Adrenal gland (tissue), 12 donors: Measurements from ENCODE around the gene AHDC1. TPM values are rescaled to one million over a fixed set of nuclear protein-coding genes. Genes with fewer than 3 reads are reported as not detected.
"Not testable (repeated sequence)": the region's sequence is repeated elsewhere in the genome, so short reads cannot be mapped to it uniquely, and the experiment has no call there.

Experiments
- DNase-seq, 7 donors: peaks; one replicate each; pipeline ENCODE4 v3.0.0-alpha.2; 2019 to 2020
- H3K27ac ChIP-seq, 5 donors: fragments of 200-600 bp; sonication (generic) in 4 of 5; 1 replicate in 3 of 5; 2 replicates in 2 of 5; pipeline versions ENCODE4 v1.5.1 to v1.8.0; 2016 to 2020; ENCODE audit warnings: mild to moderate bottlenecking in 1 of 5
- H3K27me3 ChIP-seq: fragments of 200-600 bp; 2 replicates; pipeline ENCODE4 v1.8.0; 2021
- H3K36me3 ChIP-seq, 2 donors: fragments of 200-600 bp; replicated peaks in 1 of 2; 1 replicate in 1 of 2; 2 replicates in 1 of 2; pipeline versions ENCODE4 v1.5.1 to v1.8.0; 2018 to 2022
- H3K4me1 ChIP-seq, 2 donors: fragments of 200-600 bp; replicated peaks in 1 of 2; 1 replicate in 1 of 2; 2 replicates in 1 of 2; pipeline versions ENCODE4 v1.5.1 to v1.8.0; 2018 to 2021
- H3K4me3 ChIP-seq, 4 donors: fragments of 200-600 bp; sonication (generic) in 3 of 4; one replicate each; pipeline ENCODE4 v1.5.1; 2016 to 2018
- H3K9me3 ChIP-seq, 3 donors: fragments of 200-600 bp; sonication (generic) in 1 of 3; replicated peaks in 1 of 3; 1 replicate in 2 of 3; 2 replicates in 1 of 3; pipeline versions ENCODE4 v1.5.1 to v1.8.0; 2016 to 2021
- POLR2A ChIP-seq, 2 donors: fragments of 450-650 bp; IDR thresholded peaks; one replicate each; pipeline ENCODE4 v1.6.1; 2017; ENCODE audit warnings: antibody characterized with exemption in 2 of 2, mild to moderate bottlenecking in 2 of 2, moderate library complexity in 1 of 2
- WGBS, 4 donors: extraction: QIAGEN DNeasy Blood & Tissue Kit in 2 of 4; methylation state at CpG; one replicate each; pipeline versions ENCODE4 v1.1.5 to v1.1.7; 2013 to 2017; 5-methylcytosine and 5-hydroxymethylcytosine counted together
- intact Hi-C, 2 donors: fragments of 100-400 bp; cut with DNase I; formaldehyde crosslinking; loops; one replicate each; pipeline versions ENCODE4 v1.14.1 to v1.15.0; 2022 to 2023
- polyA plus RNA-seq, 3 donors: library from polyadenylated mRNA; stranded (reverse); fragments of 200-250 nt in 2 of 3; fragments of 350-450 nt in 1 of 3; fragmentation: Illumina TruSeq in 1 of 3; extraction: RNeasy Lipid Tissue Mini Kit (QIAGEN cat#74804) in 1 of 3; gene quantifications; one replicate each; pipeline ENCODE4 v1.2.3, GENCODE V29; 2013 to 2014
- total RNA-seq, 9 donors: library from RNA; depleted of rRNA in 4 of 9; stranded (reverse); fragments of >200 nt in 4 of 9; fragments of 120-200 nt in 1 of 9; fragmentation: NEBNext Ultra II Directional in 1 of 9; extraction: Animal tissue kit (Norgen Biotek cat#: 25700) in 1 of 9; gene quantifications; one replicate each; pipeline versions ENCODE4 v1.1.0 to v1.2.4, GENCODE V29; 2013 to 2023
- TF ChIP-seq, protein P1 (sequence below), 6 experiments: fragments of 450-650 bp in 4 of 6; fragments of 200-600 bp in 2 of 6; sonication (generic) in 1 of 6; IDR thresholded peaks; 1 replicate in 5 of 6; 2 replicates in 1 of 6; pipeline versions ENCODE4 v1.5.1 to v1.8.0; 2016 to 2021; ENCODE audit warnings: antibody characterized with exemption in 6 of 6, mild to moderate bottlenecking in 2 of 6, moderate library complexity in 1 of 6
- donor health status: healthy with polysubstance abuse.
- donor health status: Bipolar disorder and iron deficiency.
- donor health status: DM: yes; HTN: yes; CAD: no.
- donor health status: DM: no; HTN: no; CAD: no.
- donor health status: DM: no; HTN: no; CAD: no.
- donor health status: DM: yes; HTN: yes; CAD: no.

Gene AHDC1
- total and polyA plus RNA-seq, 12 donors = 10.4 to 111 (median 61.3) TPM

DNA sequence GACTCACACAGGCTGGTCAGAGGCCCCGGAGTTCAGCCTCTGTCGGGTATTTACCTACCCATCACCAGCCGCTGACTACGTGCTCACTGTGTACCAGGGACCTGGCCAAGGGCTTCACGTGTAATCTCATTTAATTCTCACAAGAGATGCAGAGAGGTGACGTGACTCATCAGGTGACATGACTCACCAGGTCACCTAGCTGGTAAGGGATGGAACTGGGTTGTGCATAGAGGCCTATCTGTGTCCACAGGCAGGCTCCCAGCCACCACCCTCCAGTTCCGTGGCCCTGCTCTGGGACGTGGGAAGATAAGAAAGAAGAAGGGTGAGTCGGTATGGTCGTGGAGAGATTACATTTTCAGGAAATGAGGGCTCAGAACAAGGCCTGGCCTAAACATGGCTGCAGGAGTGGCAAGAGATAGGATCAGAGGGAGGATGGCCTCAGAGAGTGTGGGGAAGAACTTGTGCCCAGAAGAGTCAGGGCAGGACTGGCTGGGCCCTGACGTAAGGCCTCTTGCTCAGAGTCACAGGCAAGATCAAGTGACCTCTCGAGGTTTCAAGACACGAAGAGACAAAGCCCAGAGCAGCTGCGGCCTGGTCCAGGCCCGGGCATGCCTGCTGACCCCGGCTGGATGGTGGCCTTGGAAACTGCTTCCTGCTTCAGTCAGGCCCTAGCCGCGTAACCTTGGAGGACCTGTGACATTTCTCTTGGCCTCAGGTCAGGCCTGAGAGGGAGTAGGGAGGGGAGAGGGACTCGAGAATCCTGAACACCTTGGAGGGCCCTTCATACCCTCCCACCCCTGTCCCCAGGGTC lies 61.3 kb downstream of the AHDC1 start:
- H3K9me3 ChIP-seq = no peaks in the 10 kb centered on the region
- no peaks in the 10 kb centered on the region for H3K27me3 ChIP-seq
- DNase-seq = peak; percentile 72 to 90 (median 85)
- intact Hi-C loops = no loop called here
- H3K27ac ChIP-seq = peak overlapping the region; percentile 80 to 98 (median 92)
- peaks cover 60 to 83% of the 10 kb centered on the region in 2 donors for H3K4me1 ChIP-seq
- H3K4me3 ChIP-seq = no peak overlapping the region
- TF ChIP-seq POLR2A (IDR thresholded peaks at IDR 0.05) = peak in 1 of 2 donors; percentile 66
- TF ChIP-seq, protein P1, sequence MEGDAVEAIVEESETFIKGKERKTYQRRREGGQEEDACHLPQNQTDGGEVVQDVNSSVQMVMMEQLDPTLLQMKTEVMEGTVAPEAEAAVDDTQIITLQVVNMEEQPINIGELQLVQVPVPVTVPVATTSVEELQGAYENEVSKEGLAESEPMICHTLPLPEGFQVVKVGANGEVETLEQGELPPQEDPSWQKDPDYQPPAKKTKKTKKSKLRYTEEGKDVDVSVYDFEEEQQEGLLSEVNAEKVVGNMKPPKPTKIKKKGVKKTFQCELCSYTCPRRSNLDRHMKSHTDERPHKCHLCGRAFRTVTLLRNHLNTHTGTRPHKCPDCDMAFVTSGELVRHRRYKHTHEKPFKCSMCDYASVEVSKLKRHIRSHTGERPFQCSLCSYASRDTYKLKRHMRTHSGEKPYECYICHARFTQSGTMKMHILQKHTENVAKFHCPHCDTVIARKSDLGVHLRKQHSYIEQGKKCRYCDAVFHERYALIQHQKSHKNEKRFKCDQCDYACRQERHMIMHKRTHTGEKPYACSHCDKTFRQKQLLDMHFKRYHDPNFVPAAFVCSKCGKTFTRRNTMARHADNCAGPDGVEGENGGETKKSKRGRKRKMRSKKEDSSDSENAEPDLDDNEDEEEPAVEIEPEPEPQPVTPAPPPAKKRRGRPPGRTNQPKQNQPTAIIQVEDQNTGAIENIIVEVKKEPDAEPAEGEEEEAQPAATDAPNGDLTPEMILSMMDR (IDR thresholded peaks at IDR 0.05) = no peak
- H3K36me3 ChIP-seq = peaks cover 0 to 8% of the 10 kb centered on the region in 2 donors
- 26 to 34% (median 29%) methylated on average over 12 to 19 of the region's 19 CpGs for WGBS, 4 donors

DNA sequence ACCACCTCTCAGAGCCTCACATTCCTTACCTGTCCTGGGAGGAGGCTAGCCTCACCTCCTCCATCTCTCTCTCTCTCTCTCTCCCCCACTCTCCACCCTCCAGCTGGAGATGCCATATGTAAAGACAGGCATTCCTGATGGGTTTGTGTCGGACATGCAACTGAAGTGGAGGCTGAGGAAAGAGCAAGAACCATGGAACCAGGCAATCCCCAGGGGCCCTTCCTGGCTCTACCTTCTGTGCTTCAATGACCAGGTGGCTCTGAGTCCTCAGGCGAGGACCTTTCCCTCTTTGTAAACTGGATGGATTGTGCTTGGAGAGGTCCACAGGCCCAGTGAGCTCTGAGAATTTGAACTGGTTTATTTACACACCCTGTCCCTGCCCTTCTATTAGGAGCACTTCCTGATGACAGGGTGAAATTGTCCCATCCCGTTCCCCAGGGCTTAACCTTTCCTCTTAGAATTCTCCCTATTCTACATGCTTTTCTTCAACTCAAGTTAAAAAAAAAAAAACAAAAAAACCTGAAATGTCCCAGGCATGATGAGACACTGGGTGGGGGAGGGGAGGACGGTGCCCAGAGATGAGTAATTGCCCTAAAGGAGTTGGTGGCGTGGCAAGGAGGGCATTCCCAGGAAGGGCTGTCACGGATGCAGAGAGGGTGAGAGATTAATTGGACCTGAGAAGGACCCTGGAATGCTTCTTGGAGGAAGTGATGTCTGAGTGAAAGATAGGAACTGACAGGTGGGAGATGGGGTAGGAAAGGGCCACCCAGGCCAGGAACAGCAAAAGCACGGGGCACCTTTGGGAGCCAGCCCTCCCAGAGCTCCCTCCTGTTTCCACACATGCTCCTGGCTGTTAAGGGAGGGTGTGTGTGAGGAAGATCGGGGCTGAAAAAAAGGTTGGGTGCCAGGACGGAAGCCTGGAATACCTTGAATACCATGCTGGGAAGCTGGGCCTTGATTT lies 63.8 kb downstream of the AHDC1 start:
- intact Hi-C loops = no loop called here
- Histone ChIP-seq H3K27ac (peak overlapping the region in 4 of 5 donors; percentile 32 to 98 (median 76)), H3K9me3 (no peaks in the 10 kb centered on the region), H3K4me1 (peaks cover 56 to 83% of the 10 kb centered on the region in 2 donors), H3K36me3 (peaks cover 0 to 5% of the 10 kb centered on the region in 2 donors), H3K27me3 (no peaks in the 10 kb centered on the region), H3K4me3 (no peak overlapping the region)
- TF ChIP-seq, protein P1 (IDR thresholded peaks at IDR 0.05) = no peak
- TF ChIP-seq POLR2A (IDR thresholded peaks at IDR 0.05) = no peak
- WGBS, 4 donors = 39 to 49% (median 43%) methylated on average over 9 of the region's 9 CpGs
- peak; percentile 84 to 91 (median 90) for DNase-seq

DNA sequence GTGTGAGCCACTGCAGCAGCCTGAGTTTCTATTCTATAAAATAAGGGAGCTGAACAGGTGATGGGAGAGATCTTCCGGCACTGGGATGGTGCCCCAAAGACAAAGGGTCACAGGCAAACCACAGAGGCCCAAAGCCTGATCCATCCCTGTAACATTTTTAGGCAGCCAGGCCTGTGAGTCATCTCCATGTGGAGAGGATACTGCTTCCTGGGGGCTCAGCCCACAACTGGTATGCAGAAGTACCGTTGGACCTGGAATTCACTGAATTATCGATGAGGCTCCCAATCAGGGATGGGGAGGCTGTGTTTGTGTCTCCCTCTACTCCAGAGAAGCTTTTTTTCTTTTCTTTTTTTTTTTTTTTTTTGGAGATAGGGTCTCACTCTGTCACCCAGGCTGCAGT lies 65.2 kb downstream of the AHDC1 start:
- Histone ChIP-seq H3K4me3 (no peak overlapping the region), H3K36me3 (peaks cover 0 to 16% of the 10 kb centered on the region in 2 donors), H3K27ac (peak overlapping the region in 3 of 5 donors; percentile 43 to 98 (median 66)), H3K9me3 (no peaks in the 10 kb centered on the region), H3K27me3 (no peaks in the 10 kb centered on the region), H3K4me1 (peaks cover 44 to 69% of the 10 kb centered on the region in 2 donors)
- DNase-seq = peak in 1 of 7 donors; percentile 41
- intact Hi-C loops = no loop called here
- WGBS, 4 donors = 35 to 51% (median 46%) methylated on average over 3 of the region's 3 CpGs
- no peak for TF ChIP-seq POLR2A (IDR thresholded peaks at IDR 0.05)
- TF ChIP-seq, protein P1 (IDR thresholded peaks at IDR 0.05) = no peak

DNA sequence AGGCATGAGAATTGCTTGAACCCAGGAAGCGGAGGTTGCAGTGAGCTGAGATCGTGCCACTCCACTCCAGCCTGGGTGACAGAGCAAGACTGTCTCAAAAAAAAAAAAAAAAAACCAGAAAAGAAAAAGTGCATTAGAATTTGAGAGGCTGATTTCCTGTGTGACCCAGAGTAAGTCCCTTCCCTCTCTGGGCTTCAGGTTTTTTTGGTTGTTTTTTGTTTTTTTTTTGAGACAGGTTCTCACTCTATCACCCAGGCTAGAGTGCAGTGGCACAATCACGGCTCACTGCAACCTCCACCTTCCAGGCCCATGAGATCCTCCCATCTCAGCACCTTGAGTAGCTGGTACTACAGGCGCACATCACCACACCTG lies 65.7 kb downstream of the AHDC1 start:
- H3K4me1 ChIP-seq = peaks cover 42 to 64% of the 10 kb centered on the region in 2 donors
- 85 to 95% (median 92%) methylated on average over 4 of the region's 4 CpGs for WGBS, 4 donors
- peaks cover 0 to 21% of the 10 kb centered on the region in 2 donors for H3K36me3 ChIP-seq
- H3K27me3 ChIP-seq, DNase-seq, intact Hi-C loops, H3K9me3 ChIP-seq, H3K4me3 ChIP-seq: not testable (repeated sequence)
- peak overlapping the region in 3 of 5 donors; percentile 66 to 98 (median 78) for H3K27ac ChIP-seq
